Raji (cell line): ENCODE measurements around the gene LTA4H.

ENCODE experiments used
- POLR2A ChIP-seq: IDR thresholded peaks from 2 replicates; pipeline ENCODE4 v1.6.1; 2011; ENCODE audit warnings: low read depth, low read length, control low read depth; ENCODE audit not compliant: insufficient read depth

Gene LTA4H

DNA sequence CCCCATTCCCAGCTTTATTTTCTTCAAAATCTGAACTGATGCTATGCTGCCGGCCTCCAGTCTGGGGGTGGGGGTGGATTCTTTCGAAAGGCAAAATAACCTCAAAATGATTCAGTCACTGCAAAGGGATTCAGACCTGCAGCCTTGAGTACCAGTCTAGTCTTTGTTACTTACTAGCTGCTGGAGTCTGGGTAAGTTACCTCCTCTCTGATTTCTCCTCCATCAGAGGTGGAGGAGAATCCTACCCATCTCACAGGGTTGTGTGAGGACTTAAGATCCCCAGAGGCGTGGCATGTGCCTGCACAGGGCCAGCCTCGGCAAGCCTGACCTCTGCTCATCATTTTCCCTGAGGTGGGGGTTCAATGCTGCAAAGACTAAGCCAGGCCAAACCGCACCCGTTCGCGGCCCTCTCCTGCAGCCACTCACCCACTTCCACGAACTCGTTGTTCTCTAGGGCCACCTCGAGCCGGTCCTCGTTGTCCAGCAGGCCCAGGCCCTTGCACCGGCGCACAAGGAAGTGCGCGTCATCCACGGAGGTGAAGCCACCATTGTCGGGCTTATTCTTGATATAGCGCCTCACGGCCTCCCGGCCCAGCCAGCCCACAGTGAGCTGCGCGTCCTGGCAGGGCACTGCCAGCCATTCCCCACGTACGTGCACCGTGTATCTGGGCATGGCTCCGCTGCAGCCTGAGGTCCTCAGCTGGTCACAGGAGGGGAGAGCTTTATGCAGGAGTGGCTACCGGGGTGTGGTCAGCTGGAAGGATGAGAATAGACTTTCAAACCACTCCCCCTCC lies 40.0 kb downstream of the LTA4H start:
- no peak for TF ChIP-seq POLR2A

DNA sequence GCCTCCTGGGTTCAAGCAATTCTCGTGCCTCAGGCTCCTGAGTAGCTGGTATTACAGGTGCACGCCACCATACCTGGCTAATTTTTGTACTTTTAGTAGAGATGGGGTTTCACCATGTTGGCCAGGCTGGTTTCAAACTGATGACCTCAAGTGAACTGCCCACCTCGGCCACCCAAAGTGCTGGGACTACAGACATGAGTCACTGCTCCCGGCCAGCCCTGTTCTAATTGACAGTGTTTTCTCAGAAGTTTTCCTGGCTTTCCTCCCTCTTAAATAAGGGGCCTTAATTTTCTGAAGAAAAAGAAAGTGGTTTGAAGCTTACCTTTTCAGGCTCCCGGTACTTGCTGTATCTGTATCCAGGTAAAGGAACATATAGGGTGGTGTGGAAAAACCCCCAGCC lies 40.9 kb downstream of the LTA4H start:
- no peak for TF ChIP-seq POLR2A

DNA sequence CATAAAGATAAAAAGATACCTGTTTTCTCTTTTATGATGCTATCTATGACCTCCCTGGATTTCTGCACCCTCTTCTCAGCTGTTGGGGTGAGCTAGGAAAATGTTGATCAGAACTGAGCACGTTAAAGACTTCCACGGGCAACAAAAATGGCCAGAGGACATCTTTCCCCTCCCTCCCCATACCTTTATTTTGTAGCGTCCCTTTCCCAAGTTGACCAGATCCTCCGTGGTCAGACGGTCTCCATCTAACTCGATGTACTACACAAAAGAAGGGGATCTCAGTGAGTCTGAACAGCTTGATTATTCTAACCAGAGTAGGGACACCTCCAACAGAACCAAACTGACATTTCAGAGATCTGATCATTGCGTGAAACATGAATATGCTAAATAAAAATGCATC lies 41.5 kb downstream of the LTA4H start:
- TF ChIP-seq POLR2A, result no peak

DNA sequence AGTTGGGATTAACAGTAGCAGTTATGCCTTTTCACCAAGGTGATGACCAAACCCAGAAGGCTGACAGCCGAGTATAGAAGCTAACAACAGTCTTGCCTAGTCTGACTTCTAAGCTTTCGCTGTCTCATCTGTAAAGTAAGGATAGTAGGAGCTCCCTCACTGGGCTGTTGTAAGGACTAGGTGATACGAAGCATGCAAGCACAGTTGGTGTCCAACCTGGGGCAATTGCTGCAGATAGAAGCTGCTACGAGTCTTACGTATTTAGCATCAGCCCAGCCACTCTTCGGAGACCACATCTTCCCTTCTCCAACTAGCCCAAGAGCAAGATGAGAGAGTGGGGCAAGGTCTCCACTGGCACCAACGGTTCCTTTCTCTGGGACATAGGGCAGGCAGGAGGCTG lies 45.3 kb downstream of the LTA4H start:
- TF ChIP-seq POLR2A, result no peak

DNA sequence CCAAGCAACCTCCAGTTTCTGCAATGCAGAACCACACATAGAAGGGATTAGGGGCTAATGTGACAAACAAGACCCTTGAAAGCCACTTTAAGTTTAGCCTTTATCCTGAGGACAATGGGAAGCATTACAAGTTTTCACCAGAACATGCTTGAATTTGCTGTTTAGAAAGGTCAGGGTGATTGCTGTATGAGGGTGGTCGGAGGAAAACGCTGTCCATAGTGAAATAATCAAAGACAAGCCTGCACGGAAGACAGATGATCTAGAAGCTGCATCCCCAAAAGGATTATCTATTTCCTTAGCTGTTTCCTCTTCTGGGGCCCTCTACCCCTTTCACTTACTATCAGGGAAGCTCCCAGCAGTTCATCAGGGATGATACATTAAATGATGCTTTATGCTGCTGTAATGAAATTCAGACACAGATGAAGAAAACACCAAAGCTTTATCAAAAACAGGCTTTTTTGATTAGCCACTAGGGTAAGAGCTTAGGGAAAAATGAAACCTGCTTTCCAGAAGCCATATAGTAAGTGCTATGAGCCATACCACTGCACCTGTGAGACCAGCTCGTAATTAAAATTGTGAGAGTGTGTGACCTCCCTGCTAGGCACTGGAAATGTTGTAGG lies 45.8 kb downstream of the LTA4H start:
- TF ChIP-seq POLR2A, result no peak

DNA sequence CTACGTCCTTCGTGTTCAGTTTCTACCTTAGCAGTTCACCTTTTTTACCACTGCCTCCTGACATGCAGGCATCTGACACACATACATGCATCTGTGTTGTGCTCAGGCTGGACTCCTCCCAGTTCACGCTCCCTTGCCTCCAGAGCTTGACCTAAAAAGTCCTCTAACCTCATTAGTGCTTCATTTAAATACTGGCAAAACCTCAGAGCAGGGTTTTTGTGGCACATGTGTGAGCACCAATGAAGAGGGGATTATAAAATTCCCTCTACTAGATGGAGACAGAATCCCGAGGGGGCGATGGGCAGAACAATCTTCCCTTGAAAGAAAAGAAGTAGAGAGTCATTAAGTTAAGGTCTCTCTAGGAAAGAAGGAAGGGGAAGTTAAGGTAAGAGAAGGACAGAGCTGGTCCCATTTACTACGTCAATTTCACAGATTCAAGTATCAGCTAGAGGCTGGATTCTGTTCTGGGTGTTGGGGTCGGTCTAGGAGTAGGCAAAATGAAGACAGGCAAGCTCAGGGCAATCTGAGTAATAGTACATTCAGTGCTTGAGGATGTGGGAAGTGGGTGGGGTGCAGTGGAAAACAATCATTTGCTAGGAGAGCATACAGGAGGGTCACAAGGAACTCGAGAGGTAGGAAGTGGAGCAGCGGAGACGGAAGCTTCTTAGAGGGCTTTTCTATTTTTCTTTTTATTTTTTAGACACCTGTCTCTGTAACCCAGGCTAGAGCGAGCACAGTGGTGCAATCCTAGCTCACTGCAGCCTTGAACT lies 46.7 kb downstream of the LTA4H start:
- TF ChIP-seq POLR2A, result no peak

DNA sequence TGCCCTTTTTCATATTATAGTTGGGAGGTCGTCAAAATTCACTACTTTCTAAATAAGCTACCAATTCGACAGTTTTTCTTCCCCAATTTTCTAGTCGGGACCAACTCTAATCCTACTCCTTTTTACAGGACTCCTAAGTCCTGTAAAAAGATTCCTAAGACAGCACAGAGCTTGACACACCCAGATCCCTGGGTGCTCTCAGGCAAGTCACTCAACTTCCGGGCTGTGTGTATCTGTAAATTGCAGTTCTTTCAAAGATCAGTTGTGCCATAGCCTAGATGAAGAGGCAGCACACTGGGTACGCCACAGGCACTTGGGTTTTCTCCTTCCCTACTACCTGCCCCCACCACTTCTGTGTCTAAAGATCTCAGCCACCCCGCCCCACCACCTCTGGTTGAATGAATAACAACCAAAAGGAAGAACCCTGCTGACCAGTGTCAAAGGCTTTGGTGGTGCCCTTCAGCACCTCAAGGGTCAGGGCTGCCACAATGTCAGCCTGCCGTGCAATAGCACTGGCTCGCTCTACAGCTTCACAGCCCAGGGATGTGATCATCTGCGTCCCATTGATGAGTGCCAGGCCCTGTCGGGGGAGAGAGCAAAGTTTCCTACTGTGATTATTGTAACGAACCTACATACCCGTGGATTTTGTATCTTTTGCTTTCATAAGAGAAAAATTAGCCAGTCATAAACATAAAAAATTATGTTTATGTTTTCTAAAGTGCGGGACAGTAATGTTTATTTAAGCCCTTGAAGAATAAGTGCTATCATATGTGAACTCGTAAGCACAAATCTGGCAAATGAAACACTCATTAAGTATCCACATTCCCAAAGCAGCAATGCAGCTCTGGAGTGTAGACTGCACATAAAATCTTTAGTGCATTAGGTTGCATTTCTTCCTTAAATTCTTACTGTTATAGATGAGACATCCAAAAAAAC lies 48.5 kb downstream of the LTA4H start:
- TF ChIP-seq POLR2A, result no peak

DNA sequence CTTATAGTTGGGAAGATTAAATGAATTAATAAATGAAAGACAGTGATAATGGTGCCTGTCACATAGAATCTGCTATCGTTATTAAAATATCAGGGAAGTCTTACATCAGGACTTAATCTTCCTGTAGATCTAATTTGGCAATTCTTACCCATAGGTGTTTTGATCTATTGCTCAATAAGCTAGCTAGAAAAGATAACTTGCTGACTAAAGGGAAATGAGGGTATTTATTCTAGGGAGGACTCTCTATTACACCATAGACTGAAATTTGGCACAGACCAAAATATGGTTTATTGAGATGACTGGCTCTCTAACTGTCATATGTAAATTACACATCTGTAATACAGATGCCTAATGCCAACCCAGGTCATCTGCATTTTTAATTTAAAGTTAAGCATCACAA lies 50.7 kb downstream of the LTA4H start:
- TF ChIP-seq POLR2A, result no peak

DNA sequence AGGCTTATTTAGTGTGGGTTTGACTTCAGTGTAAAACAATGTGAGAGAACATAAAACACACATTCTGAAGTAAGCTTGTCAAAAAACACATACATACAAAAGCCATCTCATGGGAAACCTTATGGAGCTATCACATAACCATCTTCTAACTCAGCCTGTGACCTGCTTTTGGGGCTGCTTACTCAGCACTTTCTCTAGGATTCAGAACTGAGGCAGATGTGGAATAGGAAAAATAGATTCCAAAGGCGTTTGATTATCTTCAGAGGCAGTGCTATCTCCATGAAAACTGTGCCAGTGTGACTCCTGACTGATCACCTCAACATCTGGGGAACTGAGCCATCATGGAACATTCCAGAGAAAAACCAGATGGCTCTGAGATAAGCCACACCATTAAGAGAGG lies 52.8 kb downstream of the LTA4H start:
- TF ChIP-seq POLR2A, result no peak

DNA sequence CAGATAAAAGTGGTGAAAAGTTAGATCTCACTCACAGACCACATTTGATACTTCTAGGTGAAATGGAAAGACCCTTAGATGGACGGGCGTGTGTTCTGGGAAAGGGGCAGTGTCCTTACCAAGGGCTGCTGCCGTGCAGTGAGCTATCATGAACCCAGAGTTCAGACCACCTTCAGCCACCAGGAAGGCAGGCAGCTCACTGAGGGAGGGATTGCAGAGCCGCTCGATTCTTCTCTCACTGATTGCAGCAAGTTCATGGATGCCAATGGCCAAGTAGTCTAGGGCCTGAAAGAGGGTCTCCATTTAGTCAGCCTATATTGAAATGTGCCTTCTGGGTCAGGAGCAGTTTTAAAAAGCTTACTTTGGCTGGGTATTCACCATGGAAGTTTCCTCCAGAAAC lies 55.0 kb downstream of the LTA4H start:
- no peak for TF ChIP-seq POLR2A

DNA sequence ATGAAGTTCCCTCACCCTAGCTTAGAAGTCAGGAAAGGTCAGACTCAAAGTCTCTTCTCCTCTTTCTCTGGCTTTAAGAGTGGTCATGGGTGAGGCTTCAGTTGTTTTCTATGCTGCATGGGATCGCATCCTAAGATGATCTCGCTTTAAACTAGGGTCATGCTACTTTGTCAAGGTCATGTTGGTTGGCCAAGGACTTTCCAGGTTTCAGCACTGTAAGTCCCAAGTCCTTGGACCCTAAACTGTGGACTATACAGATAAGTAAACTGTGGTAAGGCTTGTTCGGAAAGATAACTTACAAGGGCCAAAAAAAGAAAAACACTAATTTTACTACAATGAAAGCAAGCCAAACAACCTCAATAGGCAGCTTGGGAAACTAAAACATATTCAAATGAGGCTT lies 56.6 kb downstream of the LTA4H start:
- TF ChIP-seq POLR2A, result no peak

DNA sequence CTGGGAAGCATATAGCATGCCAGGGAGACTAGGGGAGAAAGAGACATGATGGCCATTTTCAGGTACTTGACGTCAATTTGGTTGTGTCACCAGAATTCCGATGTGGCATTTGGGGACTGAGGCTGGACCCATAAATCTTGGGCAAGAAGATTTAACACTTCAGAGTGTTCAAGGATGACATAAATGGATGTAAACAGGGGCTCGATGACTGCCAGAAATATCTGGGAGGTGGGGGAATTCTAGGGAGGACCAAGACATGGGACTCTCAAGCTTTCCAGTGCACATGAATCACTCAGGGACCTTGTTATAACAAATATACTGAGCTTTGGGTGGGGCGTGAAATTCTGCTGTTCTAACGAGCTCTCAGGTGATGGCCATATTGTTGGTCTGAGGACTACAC lies 57.0 kb downstream of the LTA4H start:
- no peak for TF ChIP-seq POLR2A

DNA sequence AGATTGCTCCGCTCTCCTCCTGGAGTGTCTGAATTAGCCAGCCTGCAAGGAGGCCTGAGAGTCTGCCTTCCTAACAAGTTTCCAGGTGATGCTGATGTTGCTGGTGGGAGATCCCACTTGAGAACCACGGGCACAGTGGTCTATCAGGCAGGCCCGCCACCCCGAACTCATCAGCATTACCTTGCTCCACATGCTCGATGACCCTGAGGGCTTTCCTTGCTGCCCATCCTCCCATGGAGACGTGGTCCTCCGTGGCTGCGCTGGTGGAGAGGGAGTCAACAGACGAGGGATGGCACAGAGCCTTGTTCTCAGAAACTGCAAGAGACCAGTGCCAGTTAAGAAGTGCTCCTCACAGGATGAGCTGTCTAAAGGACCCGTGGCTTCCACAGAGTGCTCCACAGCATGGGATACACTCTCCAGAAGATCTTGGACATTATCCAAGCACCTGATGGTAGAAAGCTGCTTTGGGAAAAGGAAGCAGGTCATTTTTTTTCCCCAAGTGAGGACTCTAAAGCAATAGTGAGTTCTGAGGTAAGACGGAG lies 57.6 kb downstream of the LTA4H start:
- TF ChIP-seq POLR2A, result no peak

DNA sequence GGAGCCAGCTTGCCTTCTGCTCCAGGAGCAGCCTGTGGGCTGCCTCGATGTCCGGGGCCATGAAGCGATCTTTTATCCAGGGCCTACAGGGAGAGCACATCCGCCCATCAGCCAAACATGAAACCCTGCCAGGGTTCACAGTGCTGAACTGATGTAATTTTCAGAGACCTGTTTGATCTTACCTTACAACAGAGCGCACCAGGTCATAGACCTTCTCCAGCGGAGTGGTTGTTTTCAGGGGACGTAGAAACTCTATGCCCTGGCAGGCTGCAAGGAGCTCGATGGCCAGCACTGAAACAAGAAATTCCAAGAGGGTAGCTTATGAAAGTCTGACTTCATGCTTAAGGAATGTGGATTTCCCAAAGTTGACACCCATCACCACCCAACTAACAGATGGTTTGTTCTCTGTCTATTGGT lies 59.0 kb downstream of the LTA4H start:
- no peak for TF ChIP-seq POLR2A

DNA sequence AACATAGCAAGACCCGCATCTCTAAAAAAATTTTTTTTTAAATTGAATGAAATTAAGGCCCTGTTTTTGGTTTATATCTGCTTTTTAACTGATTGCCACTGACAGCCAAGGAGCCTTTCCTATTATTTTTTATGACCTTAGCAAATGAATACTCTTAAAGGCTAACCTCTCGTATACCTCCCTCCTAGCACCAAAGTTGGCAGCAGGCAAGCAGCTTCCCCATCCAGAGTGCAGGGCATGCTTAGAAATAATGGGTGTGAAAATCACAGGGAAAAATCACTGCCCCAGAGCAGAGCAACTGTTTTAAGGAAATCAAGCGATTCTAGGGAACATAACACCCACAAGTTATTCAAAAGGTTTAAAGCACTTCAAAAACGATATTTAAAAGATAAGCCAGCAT lies 59.9 kb downstream of the LTA4H start:
- TF ChIP-seq POLR2A, result no peak
